Measurements from ENCODE around the gene PROSER3. TPM values are rescaled to one million over a fixed set of nuclear protein-coding genes. Genes with fewer than 3 reads are reported as not detected.

PROSER3 gene
- total and polyA plus RNA-seq, 9 of the 15 experiments (the other 6 are each of a cell fraction or from before 2014, with no cell fraction given) = 1.0 to 39.5 (median 5.1) TPM

DNA sequence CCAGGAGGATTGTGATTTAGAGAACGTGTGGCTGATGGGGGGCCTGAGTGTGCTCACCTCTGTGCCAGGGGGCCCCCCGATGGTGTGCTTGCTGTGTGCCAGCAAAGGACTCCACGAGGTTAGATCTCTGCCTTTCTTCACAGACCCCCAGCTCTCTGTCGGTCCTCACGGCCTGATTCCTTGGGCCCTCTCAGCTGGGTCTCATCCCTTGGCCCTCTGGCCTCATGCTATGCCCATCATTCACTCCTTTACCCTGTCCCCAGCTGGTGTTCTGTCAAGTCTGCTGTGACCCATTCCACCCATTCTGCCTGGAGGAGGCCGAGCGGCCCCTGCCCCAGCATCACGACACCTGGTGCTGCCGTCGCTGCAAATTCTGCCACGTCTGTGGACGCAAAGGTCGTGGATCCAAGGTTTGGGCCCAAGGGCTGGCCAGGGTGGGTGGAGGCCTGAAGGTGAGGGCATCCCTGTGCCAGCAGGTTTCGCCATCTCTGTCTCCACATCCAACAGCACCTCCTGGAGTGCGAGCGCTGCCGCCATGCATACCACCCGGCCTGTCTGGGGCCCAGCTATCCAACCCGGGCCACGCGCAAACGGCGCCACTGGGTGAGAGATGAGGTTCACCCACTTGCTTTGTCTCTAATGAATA is 32.6 kb upstream of the PROSER3 start:
- peaks cover 95% of the 10 kb centered on the region; the same call in 2 of the 3 replicates for H3K36me3 ChIP-seq (ENCODE audit: control insufficient read depth, insufficient read depth, low read length)
- ATAC-seq (no peak), FAIRE-seq (no peak), DNase-seq (ENCODE audit: extremely low read depth in 1 of 4, low spot score in 3 of 4) (no peak)
- H3K27ac ChIP-seq (ENCODE audit: extremely low read depth, low read depth, low read length) = no peak overlapping the region
- H4K20me1 ChIP-seq (replicated peaks; ENCODE audit: control insufficient read depth, insufficient read depth, low read length) = 0 out of 2 replicates have a peak, but pooled peaks cover 2% of the 10 kb centered on the region
- H2AFZ ChIP-seq (ENCODE audit: low read depth, low read length) = no peak overlapping the region
- H3K79me2 ChIP-seq (ENCODE audit: control insufficient read depth, insufficient read depth, low read length) = peaks cover 9% of the 10 kb centered on the region
- in situ Hi-C loops (cut with MboI) = no loop called here
- H3K4me2 ChIP-seq (ENCODE audit: insufficient read depth, low read length) = no peak overlapping the region
- no TSS peak for BruUV-seq (replicated peaks)
- H3K9me3 ChIP-seq (replicated peaks; ENCODE audit: control insufficient read depth, insufficient read depth, low read depth, low read length) = no peaks in the 10 kb centered on the region
- POLR2A ChIA-PET = interaction anchor here (0.6 to 3.2 kb wide), 3 partner anchors 15 to 215 kb away, joined by 3 to 19 read pairs (median 12); partner anchors contain the start of genes PSENEN and U2AF1L4
- no peaks in the 10 kb centered on the region for H3K27me3 ChIP-seq (ENCODE audit: control insufficient read depth in 2 of 2, insufficient read depth in 2 of 2, low read length in 2 of 2)
- WGBS (ENCODE audit: insufficient coverage, low coverage, missing lambda C conversion rate) = 96% methylated on average over 17 of the region's 23 CpGs
- H3K9ac ChIP-seq (ENCODE audit: insufficient read depth in 1 of 2, low read depth in 2 of 2, low read length in 2 of 2) = peak overlapping the region in 1 of 2 experiments; percentile 29; a peak in 1 of 4 replicates
- H3K9me1 ChIP-seq (ENCODE audit: control insufficient read depth, insufficient read depth, low read length) = no peaks in the 10 kb centered on the region
- peaks cover 0 to 12% of the 10 kb centered on the region in 2 experiments; a peak in 1 of 5 replicates for H3K4me1 ChIP-seq (replicated peaks in 1 of 2; ENCODE audit: control insufficient read depth in 2 of 2, insufficient read depth in 2 of 2, low read length in 2 of 2)
- CTCF ChIA-PET (ENCODE audit: low intra/inter-chr PET ratio) = no interaction called here
- TF ChIP-seq ESRRA (IDR thresholded peaks at IDR 0.05; ENCODE audit: borderline replicate concordance, low read depth) (no peak), RBFOX2 (IDR thresholded peaks at IDR 0.05; ENCODE audit: low read depth, low read length) (peak; percentile 29), ESRRB (CRISPR knock-in tag; IDR thresholded peaks at IDR 0.05; ENCODE audit: borderline replicate concordance) (no peak)
- intact Hi-C loops (cut with micrococcal nuclease) = no loop called here
- H3K4me3 ChIP-seq = no peak overlapping the region

All from K562 (cell line).